Measurements from ENCODE around the gene NDE1. TPM values are rescaled to one million over a fixed set of nuclear protein-coding genes. Genes with fewer than 3 reads are reported as not detected.

The NDE1 gene
- total and polyA plus RNA-seq, 2 donors (not counting 3 experiments of a cell fraction or from before 2014, with no cell fraction given) = 28.0 to 90.2 TPM

DNA sequence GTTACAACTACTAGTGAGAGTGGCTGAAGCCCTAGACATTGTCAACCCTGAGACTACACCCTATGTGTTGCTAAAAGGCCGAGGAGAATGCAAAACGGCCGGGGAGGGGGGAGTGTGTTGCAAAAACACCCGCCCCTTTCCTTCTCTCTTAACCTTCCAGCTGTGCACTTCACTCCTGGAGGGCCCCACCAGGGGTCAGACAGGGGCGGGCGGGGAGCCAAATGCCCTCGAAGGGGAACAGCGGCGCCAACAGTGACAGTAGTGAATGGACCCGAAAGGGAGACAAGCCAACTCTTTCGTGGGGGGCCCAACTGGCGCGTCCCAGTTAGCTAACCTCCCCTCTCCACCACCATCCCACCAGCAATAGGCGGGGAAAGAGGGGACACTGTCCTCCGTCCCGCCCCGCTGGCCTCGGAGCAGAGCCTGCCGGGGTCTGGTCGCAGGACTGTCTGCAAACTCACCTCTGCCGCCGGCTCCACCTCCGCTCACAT, 7.4 kb upstream of the NDE1 start:
- peak overlapping the region; percentile 76 for H3K27ac ChIP-seq (ENCODE audit: insufficient read depth, low read depth, low read length)
- FAIRE-seq (peak; percentile 15), DNase-seq (ENCODE audit: low read depth, low spot score) (peak; percentile 73)
- peaks cover 27% of the 10 kb centered on the region for H3K79me2 ChIP-seq (ENCODE audit: control insufficient read depth, insufficient read depth, low read length)
- intact Hi-C loops (cut with micrococcal nuclease) = loop anchor here (1.0 to 5.0 kb wide), 8 partner anchors 30 to 215 kb away; no protein-coding TSS in a partner anchor
- CTCF ChIA-PET = interaction anchor here (0.8 to 3.0 kb wide), 14 partner anchors 8 to 215 kb away, joined by 3 to 18 read pairs (median 4); no protein-coding TSS in a partner anchor
- H3K9me1 ChIP-seq (replicated peaks; ENCODE audit: control insufficient read depth, extremely low read depth, insufficient read depth, low read length) = no peaks in the 10 kb centered on the region
- TF ChIP-seq GATA2 (IDR thresholded peaks at IDR 0.05; ENCODE audit: insufficient read depth, insufficient read length, low read depth, low read length) (no peak), MYC (IDR thresholded peaks at IDR 0.05; ENCODE audit: low read depth, low read length) (no peak), POLR2A (IDR thresholded peaks at IDR 0.05; ENCODE audit: low read depth, low read length) (peak; percentile 8), EZH2 (IDR thresholded peaks at IDR 0.05; ENCODE audit: borderline replicate concordance, low read depth, low read length, severe bottlenecking) (no peak)
- TF ChIP-seq, protein P1, sequence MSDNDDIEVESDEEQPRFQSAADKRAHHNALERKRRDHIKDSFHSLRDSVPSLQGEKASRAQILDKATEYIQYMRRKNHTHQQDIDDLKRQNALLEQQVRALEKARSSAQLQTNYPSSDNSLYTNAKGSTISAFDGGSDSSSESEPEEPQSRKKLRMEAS (IDR thresholded peaks at IDR 0.05; ENCODE audit: insufficient read depth, insufficient read length) = no peak
- TF ChIP-seq, protein P2, sequence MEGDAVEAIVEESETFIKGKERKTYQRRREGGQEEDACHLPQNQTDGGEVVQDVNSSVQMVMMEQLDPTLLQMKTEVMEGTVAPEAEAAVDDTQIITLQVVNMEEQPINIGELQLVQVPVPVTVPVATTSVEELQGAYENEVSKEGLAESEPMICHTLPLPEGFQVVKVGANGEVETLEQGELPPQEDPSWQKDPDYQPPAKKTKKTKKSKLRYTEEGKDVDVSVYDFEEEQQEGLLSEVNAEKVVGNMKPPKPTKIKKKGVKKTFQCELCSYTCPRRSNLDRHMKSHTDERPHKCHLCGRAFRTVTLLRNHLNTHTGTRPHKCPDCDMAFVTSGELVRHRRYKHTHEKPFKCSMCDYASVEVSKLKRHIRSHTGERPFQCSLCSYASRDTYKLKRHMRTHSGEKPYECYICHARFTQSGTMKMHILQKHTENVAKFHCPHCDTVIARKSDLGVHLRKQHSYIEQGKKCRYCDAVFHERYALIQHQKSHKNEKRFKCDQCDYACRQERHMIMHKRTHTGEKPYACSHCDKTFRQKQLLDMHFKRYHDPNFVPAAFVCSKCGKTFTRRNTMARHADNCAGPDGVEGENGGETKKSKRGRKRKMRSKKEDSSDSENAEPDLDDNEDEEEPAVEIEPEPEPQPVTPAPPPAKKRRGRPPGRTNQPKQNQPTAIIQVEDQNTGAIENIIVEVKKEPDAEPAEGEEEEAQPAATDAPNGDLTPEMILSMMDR (IDR thresholded peaks at IDR 0.05; ENCODE audit: extremely low read depth in 1 of 2, insufficient read depth in 1 of 2, low read depth in 1 of 2, low read length in 2 of 2) = peak in 1 of 2 donors; percentile 41
- peaks cover 18% of the 10 kb centered on the region for H3K4me1 ChIP-seq (ENCODE audit: control insufficient read depth, extremely low read depth, insufficient read depth, low read length)
- no peaks in the 10 kb centered on the region for H4K20me1 ChIP-seq (replicated peaks; ENCODE audit: control insufficient read depth, extremely low read depth, insufficient read depth, low read length)
- peaks cover 2 to 3% of the 10 kb centered on the region in 2 experiments for H3K36me3 ChIP-seq (ENCODE audit: control insufficient read depth in 2 of 2, extremely low read depth in 1 of 2, insufficient read depth in 2 of 2, low read length in 2 of 2)
- peak overlapping the region; percentile 86 for H3K9ac ChIP-seq (replicated peaks; ENCODE audit: extremely low read depth, insufficient read depth, low read length)
- peaks cover 0 to 2% of the 10 kb centered on the region in 2 experiments for H3K27me3 ChIP-seq (ENCODE audit: control insufficient read depth in 2 of 2, insufficient read depth in 2 of 2, low read length in 2 of 2)
- POLR2A ChIA-PET = interaction anchor here (0.6 to 0.8 kb wide), 5 partner anchors 9 to 190 kb away, joined by 3 to 4 read pairs (median 4); no protein-coding TSS in a partner anchor
- H3K4me3 ChIP-seq (replicated peaks in 1 of 3; ENCODE audit: insufficient read depth in 1 of 3, low read depth in 1 of 3, low read length in 3 of 3) = peak overlapping the region; percentile 61 to 97 (median 95)
- BruUV-seq (replicated peaks) = TSS peak; percentile 42
- H3K4me2 ChIP-seq (ENCODE audit: insufficient read depth, low read length) = peak overlapping the region; percentile 99
- dilution Hi-C loops (cut with MboI; ENCODE audit: extremely low pct_ligation_motif_present, low sequenced_read_pairs) = no loop called here
- peak overlapping the region; percentile 80 for H2AFZ ChIP-seq (ENCODE audit: low read depth, low read length)
- H3K9me3 ChIP-seq (replicated peaks; ENCODE audit: control insufficient read depth, insufficient read depth, low read length) = no peaks in the 10 kb centered on the region

Measured in endothelial cell of umbilical vein (primary cell).